SW480 (cell line): Measurements from ENCODE around the gene SYCP1.
"Not testable (repeated sequence)": the region's sequence is repeated elsewhere in the genome, so short reads cannot be mapped to it uniquely, and the experiment has no call there.

Experiments
- DNase-seq: peaks from one replicate; pipeline ENCODE4 v3.0.0-alpha.2; 2016; ENCODE audit warnings: low spot score

Gene SYCP1

GRCh38 chr1:114979278-114979891 lies 124.7 kb downstream of the SYCP1 start:
- peak; percentile 40 for DNase-seq

GRCh38 chr1:114982251-114982650 lies 127.6 kb downstream of the SYCP1 start:
- no peak for DNase-seq

- no peak for DNase-seq
Observed at GRCh38 chr1:114986286-114986685, 131.6 kb downstream of the SYCP1 start.

- no peak for DNase-seq
Observed at GRCh38 chr1:114988095-114988494, 133.4 kb downstream of the SYCP1 start.

GRCh38 chr1:114997510-114998289 lies 143.0 kb downstream of the SYCP1 start:
- DNase-seq: no peak

GRCh38 chr1:115006191-115006590 lies 151.5 kb downstream of the SYCP1 start:
- no peak for DNase-seq

- DNase-seq: no peak
Observed at GRCh38 chr1:115012006-115012405, 157.3 kb downstream of the SYCP1 start.

GRCh38 chr1:115012434-115012833 lies 157.8 kb downstream of the SYCP1 start:
- no peak for DNase-seq

GRCh38 chr1:115013792-115014191 lies 159.1 kb downstream of the SYCP1 start:
- DNase-seq: no peak

GRCh38 chr1:115019549-115019948 lies 164.9 kb downstream of the SYCP1 start:
- not testable (repeated sequence) for DNase-seq

GRCh38 chr1:115021145-115021544 lies 166.5 kb downstream of the SYCP1 start:
- no peak for DNase-seq

GRCh38 chr1:115023593-115023992 lies 168.9 kb downstream of the SYCP1 start:
- DNase-seq: no peak

GRCh38 chr1:115029526-115029925 lies 174.9 kb downstream of the SYCP1 start, which contains the start of gene TSHB:
TSHB (plus strand) TSS chr1:115029826; CDS start chr1:115033363, 3,537 bp downstream.
- no peak for DNase-seq

GRCh38 chr1:115031595-115031994 lies 176.9 kb downstream of the SYCP1 start:
- DNase-seq: no peak

- DNase-seq: no peak
Observed at GRCh38 chr1:115035652-115036051, 181.0 kb downstream of the SYCP1 start.

- no peak for DNase-seq
Observed at GRCh38 chr1:115036814-115037507, 182.3 kb downstream of the SYCP1 start.

- DNase-seq: no peak
Observed at GRCh38 chr1:115040501-115040900, 185.8 kb downstream of the SYCP1 start.

- peak; percentile 23 for DNase-seq
Observed at GRCh38 chr1:115041654-115042053, 187.0 kb downstream of the SYCP1 start.
